GM19351 (cell line): Measurements from ENCODE around the gene UBE4B.

ENCODE experiments used
- ATAC-seq: cut with Tn5 transposase; IDR thresholded peaks from one replicate; pipeline ENCODE4 v1.9.1; 2021; ENCODE audit warnings: mild to moderate bottlenecking, moderate library complexity; ENCODE audit not compliant: unreplicated experiment

Gene UBE4B

DNA sequence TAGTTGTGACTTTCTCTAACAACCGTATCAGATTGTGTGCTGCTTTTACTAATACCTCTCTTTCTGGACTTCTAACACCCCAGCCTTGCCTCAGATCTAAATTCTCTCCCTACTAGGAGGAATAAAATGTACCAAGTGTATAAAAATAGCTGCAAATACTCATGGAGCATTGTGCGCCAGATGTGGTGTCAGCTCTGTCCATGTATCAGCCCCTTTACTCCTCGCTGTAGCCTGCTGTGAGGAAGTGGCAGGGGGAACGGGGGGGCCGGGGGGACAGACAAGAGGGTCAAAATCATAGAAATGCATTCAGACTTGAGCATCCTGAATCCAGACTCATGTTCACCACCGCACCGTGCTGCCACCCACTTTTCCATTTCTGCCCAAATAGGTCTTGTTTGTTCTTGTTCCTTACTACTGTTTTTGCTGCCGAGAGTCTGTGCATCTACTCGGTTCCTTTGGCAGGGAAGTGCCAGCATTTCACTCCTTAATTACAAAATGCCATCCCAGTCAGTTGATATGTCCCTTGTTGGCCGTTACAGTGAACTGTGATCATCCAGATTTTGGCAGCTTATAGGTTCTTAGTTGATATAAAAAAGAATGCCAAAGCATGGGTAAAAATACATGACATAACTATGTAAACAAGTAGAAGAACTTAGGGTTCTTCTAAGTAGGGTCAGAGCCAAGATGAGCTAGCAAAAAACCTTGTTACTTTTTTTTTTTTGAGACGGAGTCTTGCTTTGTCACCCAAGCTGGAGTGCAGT, 76.4 kb downstream of the UBE4B start:
- ATAC-seq = no peak

DNA sequence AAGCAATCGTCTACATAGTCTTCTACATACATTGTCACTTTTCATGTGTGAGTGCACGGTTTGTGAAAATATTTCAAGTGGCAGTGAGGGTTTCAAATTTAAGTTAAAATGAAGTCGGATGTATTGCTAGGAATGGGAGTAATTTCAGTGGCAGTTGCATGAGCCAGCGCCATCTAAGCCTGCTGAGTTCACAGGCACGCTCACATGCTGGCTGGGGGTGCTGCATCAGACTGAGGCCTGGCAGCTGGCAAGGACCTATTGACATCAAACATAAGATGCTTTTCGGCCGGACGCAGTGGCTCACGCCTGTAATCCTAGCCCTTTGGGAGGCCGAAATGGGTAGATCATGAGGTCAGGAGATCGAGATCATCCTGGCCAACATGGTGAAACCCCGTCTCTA, 80.7 kb downstream of the UBE4B start:
- no peak for ATAC-seq

DNA sequence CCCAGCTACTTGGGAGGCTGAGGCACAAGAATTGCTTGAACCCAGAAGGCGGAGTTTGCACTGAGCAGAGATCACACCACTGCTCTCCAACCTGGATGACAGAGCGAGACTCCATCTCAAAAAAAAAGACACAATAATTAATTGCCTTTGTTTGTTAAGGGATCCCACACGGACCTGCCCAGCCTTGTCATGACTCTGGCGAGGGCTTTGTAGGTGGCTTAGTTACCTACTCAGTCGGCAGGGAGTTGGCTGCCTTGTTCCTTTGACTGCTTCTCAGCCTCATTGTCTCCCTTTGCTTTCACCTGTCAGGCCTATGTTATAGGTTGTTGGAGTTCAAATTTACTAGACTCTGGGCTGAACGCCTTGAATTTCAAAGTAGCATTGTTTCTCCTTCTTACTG, 82.0 kb downstream of the UBE4B start:
- no peak for ATAC-seq

DNA sequence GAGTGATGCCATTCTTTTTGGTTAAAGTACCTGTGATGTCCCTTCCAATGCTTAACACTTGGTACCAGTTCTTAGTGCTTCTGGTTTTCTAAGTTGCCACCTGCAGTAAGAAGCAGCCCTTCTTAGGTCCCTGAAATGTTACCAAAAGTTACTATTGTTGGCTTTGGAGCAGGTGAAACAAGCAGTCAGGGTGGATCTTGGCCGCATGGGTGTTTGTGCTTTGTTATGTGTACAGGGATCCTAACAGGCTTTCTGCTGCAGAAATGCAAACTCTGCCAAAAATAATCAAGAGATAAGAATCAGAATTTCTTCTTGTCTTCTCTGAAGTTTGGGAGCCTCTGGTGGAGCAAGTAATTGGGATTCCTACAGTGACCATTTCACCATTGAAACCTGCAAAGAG, 84.4 kb downstream of the UBE4B start:
- no peak for ATAC-seq

DNA sequence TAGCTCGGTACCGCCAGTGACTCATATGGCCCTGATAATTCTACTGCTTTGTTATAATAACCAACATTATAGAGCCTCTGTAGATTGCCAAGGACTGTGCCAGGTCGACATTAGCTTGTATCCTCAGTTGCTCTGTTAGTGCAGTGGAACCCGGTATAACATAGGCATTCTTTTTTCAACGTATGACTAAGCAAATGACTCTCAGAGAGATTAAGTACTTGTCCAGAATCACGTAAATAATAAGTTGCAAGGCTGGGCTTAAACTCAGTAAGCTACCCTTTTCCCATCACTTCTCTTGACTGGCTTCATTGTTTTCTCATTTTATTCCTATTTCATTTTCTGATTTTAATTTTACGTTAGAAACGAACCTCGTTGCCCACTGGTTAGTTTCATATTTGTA, 85.1 kb downstream of the UBE4B start:
- no peak for ATAC-seq

DNA sequence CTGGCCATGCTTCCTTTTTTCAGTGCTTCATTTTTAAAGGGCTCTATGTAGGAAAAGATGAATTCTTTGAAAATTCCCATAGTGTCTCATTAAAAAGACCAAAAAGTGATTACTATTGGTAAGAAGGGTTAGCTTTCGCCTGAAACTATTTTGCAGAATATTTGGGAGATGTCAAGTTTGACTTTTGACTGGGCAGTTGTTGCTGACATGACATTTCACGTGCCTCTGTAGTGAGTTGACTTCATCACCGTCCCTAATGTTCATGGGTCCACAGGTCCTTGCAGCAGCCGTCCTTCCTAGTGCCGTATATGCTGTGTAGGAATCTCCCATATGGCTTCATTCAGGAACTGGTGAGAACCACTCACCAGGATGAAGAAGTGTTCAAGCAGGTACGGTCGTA, 88.9 kb downstream of the UBE4B start:
- ATAC-seq = no peak

DNA sequence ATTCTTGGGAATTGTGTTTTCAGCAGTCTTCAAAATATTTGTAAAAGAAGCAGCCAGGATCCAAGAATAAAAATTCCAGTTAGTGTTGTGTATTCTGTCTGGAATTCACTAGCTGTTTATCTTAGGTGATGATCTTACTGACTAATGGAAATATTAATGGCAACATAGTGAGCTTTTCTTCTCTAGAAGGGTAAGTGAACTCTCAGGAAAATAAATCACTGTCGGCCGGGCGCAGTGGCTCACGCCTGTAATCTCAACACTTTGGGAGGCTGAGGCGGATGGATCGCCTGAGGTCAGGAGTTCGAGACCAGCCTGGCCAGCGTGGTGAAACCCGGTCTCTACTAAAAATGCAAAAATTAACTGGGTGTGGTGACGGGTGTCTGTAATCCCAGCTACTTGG, 90.2 kb downstream of the UBE4B start:
- no peak for ATAC-seq

DNA sequence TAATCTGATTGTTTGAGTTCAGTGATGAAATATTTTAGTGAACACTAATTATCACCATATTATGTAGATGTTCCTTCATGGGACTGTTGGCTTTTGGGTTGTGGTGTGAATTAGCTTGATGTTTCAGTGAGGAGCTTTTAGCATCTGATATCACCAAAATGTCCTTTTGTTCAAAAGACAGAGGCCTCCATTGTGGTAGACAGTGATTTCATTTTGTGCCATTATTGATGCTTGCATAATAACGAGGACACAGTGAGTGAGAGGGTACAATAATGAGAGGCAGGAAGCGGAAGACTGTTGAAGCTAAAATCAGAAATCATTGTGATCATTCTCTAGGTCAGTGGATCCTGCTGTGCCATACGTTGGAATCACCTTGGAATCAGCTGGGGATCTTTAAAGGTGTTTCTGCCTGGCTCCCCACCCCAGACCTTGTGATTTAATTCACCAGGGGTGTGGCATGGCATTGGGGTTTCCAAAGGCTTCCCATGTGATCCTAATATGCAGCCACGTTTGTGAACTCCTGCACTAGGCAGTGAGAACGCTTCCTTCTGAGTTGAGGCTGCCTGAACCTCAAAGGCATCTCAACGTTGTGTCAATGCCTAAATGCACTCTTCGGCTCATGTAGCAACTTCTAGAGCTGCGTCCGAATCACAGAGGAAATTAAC, 95.5 kb downstream of the UBE4B start:
- ATAC-seq = no peak

DNA sequence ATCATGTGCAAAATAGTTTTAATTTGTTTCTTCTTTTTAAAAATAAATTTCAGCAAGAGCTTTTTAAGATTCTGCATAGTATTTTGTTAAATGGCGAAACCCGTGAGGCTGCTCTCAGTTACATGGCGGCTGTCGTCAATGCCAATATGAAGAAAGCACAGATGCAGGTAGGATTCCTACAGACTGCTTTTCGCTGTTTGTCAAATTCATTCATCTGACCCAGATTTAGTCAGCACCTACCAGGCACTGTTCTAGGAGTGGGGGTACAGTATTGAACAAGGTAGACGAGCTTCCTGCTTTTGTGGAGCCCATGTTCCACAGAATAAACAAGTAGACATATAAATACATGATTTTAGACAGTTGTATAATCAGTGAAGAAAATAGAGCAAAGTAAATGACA, 99.6 kb downstream of the UBE4B start:
- ATAC-seq = no peak

DNA sequence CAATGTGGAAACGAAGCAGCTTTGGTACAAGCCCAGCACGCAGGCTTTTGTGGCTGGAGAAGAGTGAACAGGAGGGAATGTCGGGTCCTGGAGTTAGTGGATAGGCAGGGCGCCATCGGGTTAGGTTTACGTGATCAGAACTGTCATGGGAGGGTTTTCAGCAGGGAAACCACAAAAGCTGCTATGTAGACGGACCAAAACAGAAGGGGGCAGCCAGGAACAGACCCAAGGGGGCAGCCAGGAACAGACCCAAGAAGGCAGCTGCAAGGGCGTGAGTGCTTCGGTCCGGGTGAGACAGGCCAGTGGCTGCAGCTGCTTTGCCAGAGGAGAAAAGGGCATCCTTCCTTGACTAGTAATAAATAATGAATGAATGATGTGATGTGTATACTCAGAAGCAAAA, 100.1 kb downstream of the UBE4B start:
- ATAC-seq = no peak

DNA sequence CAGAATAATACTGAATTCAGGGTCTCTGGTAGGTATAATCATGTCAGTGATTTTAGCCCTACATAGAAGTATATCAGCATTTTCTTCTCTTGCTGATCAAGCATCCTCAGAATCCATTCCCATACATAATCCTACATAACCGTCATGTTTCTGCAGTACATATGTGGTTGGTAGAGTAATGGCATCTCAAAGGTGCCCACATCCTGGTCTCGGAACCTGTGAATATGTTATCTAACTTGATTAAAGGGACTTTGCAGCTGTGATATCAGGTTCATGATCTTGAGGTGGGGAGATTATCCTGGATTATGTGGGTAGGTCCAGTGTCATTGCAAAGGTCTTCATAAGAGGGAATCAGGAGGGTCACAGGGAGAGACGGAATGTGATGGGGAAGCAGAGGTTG, 108.2 kb downstream of the UBE4B start:
- ATAC-seq = no peak

DNA sequence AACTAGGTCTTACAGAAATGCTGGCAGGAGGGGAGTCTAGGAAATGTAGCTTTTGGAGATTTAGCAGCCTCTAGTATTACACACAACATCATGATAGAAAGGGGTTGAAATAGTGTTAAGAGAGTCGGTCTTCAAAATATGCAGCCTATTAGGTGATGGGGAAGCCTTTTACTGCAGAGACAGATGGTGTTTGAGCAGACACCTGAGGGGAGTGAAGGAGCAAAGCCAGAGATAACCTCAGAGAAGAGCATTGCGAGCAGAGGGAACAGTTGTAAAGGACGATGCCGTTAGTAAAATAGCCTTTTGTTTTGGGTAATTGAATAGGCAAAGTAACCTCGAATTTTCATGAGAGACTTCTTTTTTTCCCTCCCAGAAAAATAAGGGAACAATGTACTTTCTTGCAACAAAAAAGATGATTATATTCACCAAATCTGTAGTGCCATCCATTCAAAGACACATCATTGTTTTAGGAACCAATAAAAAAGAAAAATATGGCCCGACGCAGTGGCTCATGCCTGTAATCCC, 111.3 kb downstream of the UBE4B start:
- ATAC-seq = no peak

DNA sequence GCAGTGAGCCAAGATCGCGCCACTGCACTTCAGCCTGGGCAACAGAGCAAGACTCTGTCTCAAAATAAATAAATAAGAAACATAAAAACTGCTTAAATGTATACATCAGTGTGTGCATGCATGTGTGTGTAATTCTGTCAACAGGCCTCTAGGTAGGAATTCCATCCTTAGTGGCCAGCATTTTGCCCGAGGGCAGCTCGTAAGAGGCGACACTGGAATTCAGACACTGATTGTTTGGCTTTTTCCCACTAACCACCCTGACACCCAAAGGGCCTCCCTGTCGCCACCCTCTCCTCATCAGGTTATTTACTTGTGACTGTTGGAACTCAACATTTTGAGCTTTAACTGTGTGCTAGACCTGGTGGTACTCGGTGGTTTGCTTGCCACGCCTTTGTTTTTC, 113.6 kb downstream of the UBE4B start:
- ATAC-seq = no peak

DNA sequence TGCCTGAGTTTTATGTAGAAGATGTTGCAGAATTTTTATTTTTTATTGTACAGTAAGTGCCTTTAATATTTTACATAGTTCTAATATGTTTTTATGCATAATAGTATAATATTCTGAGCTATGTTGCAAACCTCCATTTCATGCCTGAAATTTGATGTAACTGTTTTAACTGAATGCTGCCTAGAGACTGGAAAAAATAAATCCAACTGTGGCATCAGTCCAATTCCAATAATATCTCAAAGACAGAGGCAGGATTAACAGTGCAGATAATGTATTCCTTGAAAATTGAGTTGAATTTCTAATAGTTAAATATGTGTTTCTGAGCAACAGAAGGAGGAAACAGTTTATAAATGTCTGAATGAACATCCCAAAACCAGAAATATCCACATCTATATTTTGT, 116.5 kb downstream of the UBE4B start:
- no peak for ATAC-seq

DNA sequence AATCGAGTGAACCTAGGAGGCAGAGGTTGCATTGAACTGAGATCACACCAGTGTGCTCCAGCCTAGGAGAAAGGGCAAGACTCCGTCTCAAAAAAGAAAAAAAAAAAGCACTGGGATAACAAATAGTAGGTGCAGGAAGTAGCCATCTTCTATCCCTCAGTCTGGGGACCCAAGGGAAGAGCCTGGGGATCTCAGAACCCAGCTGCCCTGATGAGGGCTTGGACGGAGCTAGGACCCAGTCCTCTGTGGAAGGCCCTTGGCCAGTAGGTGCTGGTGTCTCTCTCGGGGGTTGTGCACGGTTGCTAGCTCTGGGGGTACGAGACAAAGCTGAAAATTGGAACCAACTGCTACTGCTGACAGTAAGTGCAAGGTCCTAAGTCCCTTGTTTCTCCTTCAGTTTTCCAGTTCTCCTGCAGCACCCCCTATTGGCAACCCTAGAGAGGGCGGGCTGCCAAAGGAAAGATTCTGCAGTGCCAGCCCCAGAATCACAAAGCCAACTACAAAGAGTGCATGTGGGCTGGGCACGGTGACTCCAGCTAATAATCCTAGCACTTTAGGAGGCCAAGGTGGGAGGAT, 120.0 kb downstream of the UBE4B start:
- ATAC-seq = no peak

DNA sequence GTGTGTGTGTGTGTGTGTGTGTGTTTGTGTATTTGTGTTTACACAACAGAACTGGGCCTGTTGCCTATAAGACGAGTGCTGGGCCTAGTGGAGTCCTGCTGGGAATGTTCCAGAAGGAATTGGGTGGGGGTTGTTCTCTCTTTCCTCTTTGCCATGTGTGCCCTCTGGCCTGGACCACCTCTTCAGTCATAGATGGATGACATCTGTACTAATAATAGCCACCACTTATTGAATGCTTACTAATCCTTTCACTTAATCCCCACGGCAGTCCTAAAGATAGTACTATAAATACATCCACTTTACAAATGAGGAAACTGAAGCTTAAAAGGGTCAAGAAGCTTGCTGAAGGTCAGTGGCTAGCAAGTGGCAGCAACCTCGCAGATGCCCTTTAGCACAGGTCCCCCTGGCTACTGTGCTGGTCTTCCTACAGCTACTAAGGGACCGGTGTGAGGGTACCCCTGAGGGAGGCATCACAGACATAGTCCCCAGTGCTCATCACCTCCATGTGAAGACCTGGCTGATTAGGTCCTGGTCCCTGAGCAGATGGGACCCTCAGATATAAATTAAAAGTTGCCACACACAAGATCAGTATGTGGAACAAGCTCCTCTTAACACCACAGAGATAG, 122.4 kb downstream of the UBE4B start:
- no peak for ATAC-seq

DNA sequence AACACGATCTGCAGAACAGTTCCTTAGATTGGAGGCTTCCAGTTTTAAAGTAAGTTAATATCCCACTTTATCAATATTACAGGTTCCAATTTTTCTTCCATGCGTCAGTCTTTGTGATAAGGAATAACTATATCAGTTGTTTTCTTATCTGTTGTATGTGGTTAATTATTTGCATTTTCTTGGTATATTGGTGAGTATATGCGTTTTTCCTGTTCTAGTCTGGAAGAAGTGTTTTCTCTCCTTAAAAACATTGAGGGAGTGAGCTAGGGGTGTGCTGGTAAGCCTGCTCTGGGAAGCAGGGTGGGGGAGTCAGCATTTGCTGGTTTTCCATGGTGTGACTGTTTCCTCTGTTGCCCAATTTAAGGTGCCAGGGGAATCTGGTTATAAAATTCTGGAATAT, 127.4 kb downstream of the UBE4B start:
- no peak for ATAC-seq

DNA sequence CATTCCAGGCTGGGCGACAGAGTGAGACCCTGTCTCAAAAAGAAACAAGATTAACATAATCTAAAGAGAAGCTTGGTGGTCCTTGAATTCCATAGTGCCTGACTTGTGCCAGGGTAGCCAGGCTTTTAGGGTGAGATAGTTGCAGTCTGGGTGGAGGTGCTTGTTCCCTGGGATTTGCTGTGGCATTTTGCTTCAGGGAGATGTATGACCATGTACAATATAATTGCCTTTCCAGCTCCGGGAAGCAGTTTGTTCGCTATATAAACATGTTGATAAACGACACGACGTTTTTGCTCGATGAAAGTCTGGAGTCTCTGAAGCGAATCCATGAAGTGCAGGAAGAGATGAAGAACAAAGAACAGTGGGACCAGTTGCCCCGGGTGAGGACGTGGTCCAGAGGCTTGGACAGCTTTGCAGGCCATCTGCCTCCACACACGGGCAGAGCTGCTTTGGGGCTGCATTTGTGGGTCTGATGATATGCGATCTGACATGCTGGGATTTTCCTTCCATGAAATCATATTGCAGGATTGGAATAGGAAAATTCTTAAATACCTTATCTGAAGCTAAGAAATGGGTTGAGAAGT, 128.2 kb downstream of the UBE4B start:
- ATAC-seq = no peak

DNA sequence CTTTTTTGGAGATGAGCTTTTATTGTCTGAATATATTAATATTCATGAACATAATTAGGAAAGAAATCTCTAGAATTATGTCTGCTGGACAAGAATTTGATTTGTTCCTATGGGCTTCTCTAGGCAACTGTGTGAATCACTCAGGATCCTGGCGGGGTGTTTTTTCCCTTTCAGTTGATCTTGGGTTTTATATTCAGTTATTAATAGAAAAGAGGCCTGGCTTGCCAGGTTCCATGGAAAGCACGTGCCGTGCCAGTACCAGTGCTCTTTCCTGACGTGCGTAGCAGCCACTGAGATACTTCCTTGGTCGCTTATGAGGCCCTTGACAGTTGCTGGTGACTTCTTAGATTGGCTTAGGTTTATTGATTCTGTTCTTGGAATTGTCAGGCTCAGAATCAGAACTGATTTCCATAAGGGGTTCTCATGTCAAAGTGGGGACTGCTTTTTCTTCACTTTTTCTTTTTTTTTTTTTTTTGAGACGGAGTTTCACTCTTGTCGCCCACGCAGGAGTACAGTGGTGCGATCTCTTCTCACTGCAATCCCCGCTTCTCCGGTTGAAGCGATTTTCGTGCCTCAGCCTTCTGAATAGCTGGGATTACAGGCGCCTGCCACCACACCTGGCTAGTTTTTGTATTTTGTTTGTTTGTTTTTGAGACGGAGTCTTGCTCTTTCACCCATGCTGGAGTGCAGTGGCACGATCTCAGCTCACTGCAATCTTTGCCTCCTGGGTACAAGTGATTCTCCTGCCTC, 129.0 kb downstream of the UBE4B start:
- ATAC-seq = no peak

DNA sequence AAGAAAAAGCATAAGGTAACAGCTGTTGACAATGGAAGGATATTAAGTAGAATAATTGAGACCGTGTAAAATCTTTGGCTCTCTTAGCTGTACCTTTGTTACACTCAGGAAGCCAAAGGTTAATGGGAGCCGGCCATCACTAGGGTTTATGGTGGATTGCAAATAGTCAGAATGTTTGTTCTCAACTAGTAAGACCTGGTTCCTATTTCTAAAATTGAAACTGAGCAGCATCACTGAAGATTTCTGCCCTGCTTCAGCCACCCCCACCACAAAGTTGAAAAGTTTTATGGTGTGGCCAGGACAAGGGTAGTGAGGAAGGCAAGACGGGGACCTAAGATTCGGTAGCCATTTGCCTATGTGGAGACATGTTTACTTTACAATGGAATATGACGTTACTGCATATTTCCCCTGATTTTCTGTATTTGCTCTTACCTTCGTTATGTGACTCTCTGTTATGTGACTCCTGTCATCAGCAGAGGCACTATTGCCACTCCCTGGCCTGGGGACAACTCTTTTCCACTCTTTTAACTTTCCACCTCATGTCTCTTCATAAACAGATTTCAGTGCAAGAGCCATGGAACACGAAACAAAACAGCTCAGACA, 136.3 kb downstream of the UBE4B start:
- ATAC-seq = no peak
